Adipocyte (in vitro differentiated cells): ENCODE data around the gene ALG2.

ENCODE experiments used
- DNase-seq: peaks from one replicate; pipeline ENCODE4 v3.0.0-alpha.2; 2015; ENCODE audit warnings: low read depth
- H3K27me3 ChIP-seq: replicated peaks from 2 replicates; pipeline ENCODE4 v1.7.0; 2013; ENCODE audit warnings: mild to moderate bottlenecking, low read length, moderate library complexity; ENCODE audit not compliant: control insufficient read depth, insufficient read depth
- H3K36me3 ChIP-seq: 2 replicates; pipeline ENCODE4 v1.7.0; 2013; ENCODE audit warnings: low read length, mild to moderate bottlenecking, moderate library complexity; ENCODE audit not compliant: control insufficient read depth, insufficient read depth, severe bottlenecking
- H3K4me1 ChIP-seq: 2 replicates; pipeline ENCODE4 v1.7.0; 2013; ENCODE audit warnings: mild to moderate bottlenecking, low read length, moderate library complexity; ENCODE audit not compliant: control insufficient read depth, insufficient read depth
- H3K4me3 ChIP-seq: 2 replicates; pipeline ENCODE4 v1.7.0; 2013; ENCODE audit warnings: mild to moderate bottlenecking, low read length, moderate library complexity
- H3K9ac ChIP-seq: 2 replicates; pipeline ENCODE4 v1.7.0; 2013; ENCODE audit warnings: mild to moderate bottlenecking, low read length, moderate library complexity
- H3K9me3 ChIP-seq: 2 replicates; pipeline ENCODE4 v1.7.0; 2013; ENCODE audit warnings: mild to moderate bottlenecking, low read length, moderate library complexity; ENCODE audit not compliant: control insufficient read depth

Gene ALG2

DNA sequence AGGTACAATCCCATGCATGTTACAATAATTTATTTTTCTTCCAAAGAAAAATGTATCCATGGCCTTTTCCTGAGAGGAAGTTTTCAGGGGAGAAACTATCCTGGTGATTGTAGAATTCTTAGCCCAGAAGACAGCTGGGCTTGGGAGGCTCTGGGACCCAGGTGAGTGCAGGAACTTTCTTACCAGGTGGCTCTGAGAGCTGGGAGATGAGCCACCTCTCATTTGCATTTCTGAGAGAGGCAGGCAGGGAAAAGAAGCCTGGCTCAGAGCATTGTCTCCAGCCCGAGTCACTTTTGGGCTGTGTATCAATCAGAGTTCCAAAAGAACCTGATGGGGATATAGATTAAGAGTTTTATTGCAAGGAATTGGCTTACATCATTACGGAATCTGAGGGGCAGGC is 52.7 kb downstream of the ALG2 start:
- Histone ChIP-seq H3K4me1 (peaks cover 2% of the 10 kb centered on the region), H3K9me3 (no peaks in the 10 kb centered on the region), H3K36me3 (no peaks in the 10 kb centered on the region), H3K9ac (no peak overlapping the region), H3K4me3 (no peak overlapping the region), H3K27me3 (peaks cover 21% of the 10 kb centered on the region)
- DNase-seq = no peak

DNA sequence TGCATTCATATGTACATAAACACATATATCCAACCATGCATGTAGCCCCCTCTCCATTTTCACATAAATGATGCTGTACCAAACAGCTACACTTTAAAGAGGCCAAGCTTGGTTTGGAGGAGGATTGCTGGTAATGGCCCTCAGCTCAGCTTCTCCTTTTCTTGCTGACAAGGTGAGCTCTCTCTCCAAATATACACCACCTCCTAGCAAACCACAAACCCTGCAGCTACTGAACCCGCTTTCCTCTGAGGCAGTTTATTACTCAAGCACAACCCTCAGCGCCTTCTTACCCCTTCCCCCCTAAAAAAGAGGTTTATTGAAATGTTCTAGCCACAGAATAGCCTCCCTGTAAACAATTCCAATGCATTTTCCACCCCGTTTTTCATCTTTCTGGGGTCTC is 54.0 kb downstream of the ALG2 start:
- H3K4me1 ChIP-seq = no peaks in the 10 kb centered on the region
- no peaks in the 10 kb centered on the region for H3K36me3 ChIP-seq
- no peak for DNase-seq
- no peak overlapping the region for H3K9ac ChIP-seq
- peaks cover 14% of the 10 kb centered on the region for H3K27me3 ChIP-seq
- H3K9me3 ChIP-seq = no peaks in the 10 kb centered on the region
- H3K4me3 ChIP-seq = no peak overlapping the region

DNA sequence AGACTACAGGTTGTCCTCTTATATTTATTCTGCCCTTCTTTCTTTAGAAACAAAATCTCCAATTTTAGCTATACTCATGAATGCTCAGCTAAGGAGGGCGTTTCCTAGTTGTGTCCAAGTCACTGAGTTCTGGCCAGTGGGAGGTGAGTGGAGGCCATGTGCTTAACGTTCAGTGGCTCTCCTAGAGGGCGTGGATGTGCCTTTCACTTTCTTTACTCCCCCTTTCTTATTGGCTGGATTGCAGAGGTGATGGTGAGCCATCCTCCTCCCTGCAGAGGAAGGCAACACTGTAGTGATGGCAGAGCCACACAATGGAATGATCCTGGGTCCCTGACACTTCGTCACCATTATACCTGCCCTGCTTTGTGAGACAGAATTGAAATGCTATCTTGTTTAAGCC is 54.6 kb downstream of the ALG2 start:
- H3K4me1 ChIP-seq = no peaks in the 10 kb centered on the region
- DNase-seq = no peak
- H3K9ac ChIP-seq = no peak overlapping the region
- no peak overlapping the region for H3K4me3 ChIP-seq
- no peaks in the 10 kb centered on the region for H3K9me3 ChIP-seq
- H3K27me3 ChIP-seq = peaks cover 10% of the 10 kb centered on the region
- H3K36me3 ChIP-seq = no peaks in the 10 kb centered on the region
